Activated T-cell treated with anti-CD3 and anti-CD28 coated beads, Interleukin-2, amount 50 U/mL, for 72 hours (primary cell): ENCODE data around the gene SARDH. TPM values are rescaled to one million over a fixed set of nuclear protein-coding genes. Genes with fewer than 3 reads are reported as not detected.
A peak's percentile ranks its signal among the peaks of the same experiment; 100 is the strongest.
"Not testable (repeated sequence)": the region's sequence is repeated elsewhere in the genome, so short reads cannot be mapped to it uniquely, and the experiment has no call there.

ENCODE experiments used
- ATAC-seq, 2 donors: fragments of 150-1000 bp; cut with Tn5 transposase; replicated peaks in 1 of 2; 2 replicates each; pipeline ENCODE4 v1.10.0; 2021; ENCODE audit warnings: moderate library complexity in 2 of 2, mild to moderate bottlenecking in 1 of 2
- DNase-seq, 2 donors: peaks; one replicate each; pipeline ENCODE4 v3.0.0; 2021 to 2022; ENCODE audit warnings: mixed read lengths in 1 of 2
- H3K27ac Mint-ChIP-seq: one replicate; pipeline ENCODE4 v1.8.0; 2022; ENCODE audit warnings: mild to moderate bottlenecking, moderate library complexity, mixed read lengths
- H3K27me3 Mint-ChIP-seq: one replicate; pipeline ENCODE4 v1.8.0; 2022; ENCODE audit warnings: low read depth, mixed read lengths
- H3K36me3 Mint-ChIP-seq, 2 donors: one replicate each; pipeline ENCODE4 v1.8.0; 2022; ENCODE audit warnings: mixed read lengths in 2 of 2, mild to moderate bottlenecking in 1 of 2; ENCODE audit not compliant: insufficient read depth in 2 of 2
- H3K4me1 Mint-ChIP-seq: one replicate; pipeline ENCODE4 v1.8.0; 2022; ENCODE audit warnings: low read depth, mixed read lengths
- H3K4me3 Mint-ChIP-seq, 2 donors: one replicate each; pipeline ENCODE4 v1.8.0; 2022; ENCODE audit warnings: mild to moderate bottlenecking in 2 of 2, mixed read lengths in 2 of 2, moderate library complexity in 2 of 2
- H3K9me3 Mint-ChIP-seq, 2 donors: one replicate each; pipeline ENCODE4 v1.8.0; 2022; ENCODE audit warnings: mixed read lengths in 2 of 2
- total RNA-seq, 2 donors: library from RNA; stranded (reverse); gene quantifications; one replicate each; pipeline ENCODE4 v1.2.3, GENCODE V29; 2022

Gene SARDH
- total RNA-seq, 2 donors from 2014 or later = 1.6 to 4.7 TPM

DNA sequence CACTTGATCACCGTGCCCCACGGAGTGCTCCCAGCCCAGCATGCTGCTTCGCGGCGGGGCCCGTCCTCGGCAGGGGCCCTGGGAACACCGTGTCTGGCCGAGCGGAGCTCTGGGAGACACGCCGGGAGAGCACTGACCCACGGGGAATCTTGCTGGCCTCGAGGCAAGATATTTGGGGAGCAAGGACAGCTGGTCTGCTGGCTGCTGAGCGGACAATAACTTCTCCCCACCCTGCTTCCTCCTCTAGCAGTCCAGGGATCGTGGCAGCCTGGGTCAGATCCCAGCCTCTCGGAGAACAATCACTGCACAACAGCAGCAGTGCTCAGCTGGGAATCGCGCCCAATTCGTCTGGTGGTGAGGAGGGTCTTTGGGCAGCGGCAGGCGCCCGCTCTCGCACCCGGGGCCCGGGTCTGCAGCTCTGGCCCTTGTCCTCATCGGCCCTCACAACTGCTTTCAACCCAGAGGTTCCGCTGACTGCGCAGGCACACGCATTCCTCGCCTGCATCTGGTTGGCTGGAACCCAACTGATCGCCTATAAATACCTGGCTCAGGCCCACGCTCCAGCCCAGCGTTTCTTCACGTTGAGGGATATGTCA, 58.6 kb downstream of the SARDH start:
- H3K27ac Mint-ChIP-seq = no peak overlapping the region
- H3K4me1 Mint-ChIP-seq = peaks cover 56% of the 10 kb centered on the region

DNA sequence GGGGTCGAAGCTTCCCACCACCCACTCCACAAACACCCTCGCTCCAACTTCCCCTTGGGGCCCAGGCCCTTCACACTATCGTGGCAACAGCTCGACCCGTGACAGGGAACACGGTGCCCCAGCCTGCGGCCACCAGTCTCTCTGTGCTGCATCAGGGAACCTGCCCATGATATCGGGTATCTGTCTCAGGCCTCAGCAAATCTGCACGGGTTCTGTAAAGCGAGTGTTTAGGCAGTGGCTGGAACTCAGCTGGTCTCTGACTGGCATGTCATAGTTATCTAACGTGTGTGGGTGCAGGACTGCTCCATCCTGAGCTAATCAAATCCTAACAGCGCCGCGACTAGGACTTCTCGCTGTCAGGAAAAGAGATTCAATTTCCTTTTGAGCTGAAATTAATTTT, 59.1 kb downstream of the SARDH start:
- Mint-ChIP-seq H3K4me1 (peaks cover 56% of the 10 kb centered on the region), H3K4me3 (no peak overlapping the region), H3K27me3 (no peaks in the 10 kb centered on the region), H3K36me3 (no peaks in the 10 kb centered on the region), H3K27ac (no peak overlapping the region), H3K9me3 (no peaks in the 10 kb centered on the region)
- DNase-seq (no peak), ATAC-seq (no peak)

More for the DNA sequence above, 58.6 kb downstream of the SARDH start:
- no peaks in the 10 kb centered on the region for H3K9me3 Mint-ChIP-seq
- H3K36me3 Mint-ChIP-seq = no peaks in the 10 kb centered on the region
- ATAC-seq (no peak), DNase-seq (no peak)
- no peaks in the 10 kb centered on the region for H3K27me3 Mint-ChIP-seq
- H3K4me3 Mint-ChIP-seq = no peak overlapping the region

DNA sequence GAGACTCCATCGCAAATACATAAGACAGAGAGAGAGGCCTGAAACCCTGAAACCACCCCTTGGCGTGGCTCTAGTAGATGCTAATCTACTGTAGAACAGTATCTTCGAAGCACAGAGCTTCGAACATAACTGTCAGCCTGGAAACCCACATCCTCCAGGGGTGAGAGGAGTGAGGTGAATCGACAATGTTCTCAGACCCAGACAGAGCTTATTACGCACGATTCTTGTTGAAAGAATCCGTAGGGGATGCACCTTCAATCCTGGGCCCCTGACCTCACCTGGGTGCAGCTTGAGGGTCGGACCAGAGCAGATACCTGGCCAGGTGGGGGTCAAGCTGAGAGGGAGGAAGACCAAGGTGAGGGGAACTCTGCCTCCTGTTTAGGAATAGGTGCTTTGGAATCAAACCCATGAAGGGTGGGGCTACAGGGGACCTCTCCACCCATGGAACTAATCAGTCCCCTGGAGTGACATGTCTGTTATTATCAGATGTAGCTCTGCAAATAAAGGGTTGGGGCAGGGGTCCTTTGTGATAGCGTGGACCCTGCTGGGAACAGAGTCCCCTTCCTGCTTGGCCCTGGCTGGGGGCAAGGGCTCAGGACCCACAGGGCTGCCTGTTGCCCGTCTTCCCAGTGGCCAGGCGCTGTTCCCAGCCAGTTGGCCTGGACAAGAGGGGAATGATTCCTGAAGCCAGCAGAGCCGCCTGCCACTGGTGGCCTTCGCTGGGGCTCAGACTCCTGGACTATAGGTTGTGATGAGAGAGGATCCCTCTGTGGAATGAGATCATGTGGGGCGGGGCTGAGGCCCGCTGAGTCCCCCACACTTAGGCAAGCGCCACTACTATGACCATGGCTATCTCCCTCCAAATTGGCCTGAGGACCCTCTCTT, 60.8 kb downstream of the SARDH start:
- Mint-ChIP-seq H3K4me1 (peaks cover 46% of the 10 kb centered on the region), H3K27me3 (no peaks in the 10 kb centered on the region), H3K36me3 (no peaks in the 10 kb centered on the region), H3K9me3 (no peaks in the 10 kb centered on the region), H3K4me3 (peak overlapping the region; percentile 21 to 34), H3K27ac (peak overlapping the region; percentile 66)
- DNase-seq (peak; percentile 68 to 69), ATAC-seq (peak; percentile 99 to 100)

DNA sequence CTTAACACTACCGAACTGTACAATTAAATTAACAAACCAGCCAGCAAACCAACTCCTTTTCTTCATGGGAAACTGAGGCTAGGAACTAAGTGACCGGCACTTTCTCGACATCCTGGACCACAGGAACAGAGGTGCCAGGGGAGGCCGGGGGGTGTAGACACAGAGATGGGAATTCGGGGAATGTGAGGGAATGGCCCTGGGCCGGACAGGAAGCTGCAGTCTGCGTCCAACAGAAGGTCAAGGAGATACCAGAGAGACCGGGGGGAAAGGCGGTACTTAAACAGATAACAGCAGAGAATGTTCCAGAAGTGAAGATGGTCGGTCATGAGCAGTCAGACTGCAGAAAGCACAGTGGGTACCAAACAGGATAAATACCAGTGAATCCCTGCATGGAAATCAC, 61.7 kb downstream of the SARDH start:
- H3K4me1 Mint-ChIP-seq = peaks cover 41% of the 10 kb centered on the region
- H3K27me3 Mint-ChIP-seq = no peaks in the 10 kb centered on the region
- DNase-seq = no peak
- no peaks in the 10 kb centered on the region for H3K36me3 Mint-ChIP-seq
- no peak for ATAC-seq
- peak overlapping the region; percentile 7 to 14 for H3K4me3 Mint-ChIP-seq
- H3K9me3 Mint-ChIP-seq = no peaks in the 10 kb centered on the region
- peak overlapping the region; percentile 70 for H3K27ac Mint-ChIP-seq

DNA sequence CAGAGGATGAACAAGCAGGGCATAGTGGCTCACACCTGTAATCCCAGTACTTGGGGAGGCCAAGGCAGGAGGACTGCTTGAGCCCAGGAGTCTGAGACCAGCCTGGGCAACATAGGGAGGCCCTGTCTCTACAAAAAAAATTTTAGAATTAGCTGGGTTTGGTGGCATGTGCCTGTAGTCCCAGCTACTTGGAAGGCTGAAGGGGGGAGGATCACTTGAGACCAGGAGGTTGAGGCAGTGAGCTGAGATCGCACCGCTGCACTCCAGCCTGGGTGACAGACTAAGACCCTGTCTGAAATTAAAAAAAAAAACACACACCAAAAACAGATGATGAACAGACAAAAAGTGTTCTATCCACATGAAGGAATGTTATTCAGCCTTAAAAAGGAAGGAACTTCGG, 62.4 kb downstream of the SARDH start:
- H3K4me1 Mint-ChIP-seq = peaks cover 41% of the 10 kb centered on the region
- not testable (repeated sequence) for ATAC-seq, H3K9me3 Mint-ChIP-seq, H3K36me3 Mint-ChIP-seq, H3K27ac Mint-ChIP-seq, DNase-seq, H3K27me3 Mint-ChIP-seq, H3K4me3 Mint-ChIP-seq

DNA sequence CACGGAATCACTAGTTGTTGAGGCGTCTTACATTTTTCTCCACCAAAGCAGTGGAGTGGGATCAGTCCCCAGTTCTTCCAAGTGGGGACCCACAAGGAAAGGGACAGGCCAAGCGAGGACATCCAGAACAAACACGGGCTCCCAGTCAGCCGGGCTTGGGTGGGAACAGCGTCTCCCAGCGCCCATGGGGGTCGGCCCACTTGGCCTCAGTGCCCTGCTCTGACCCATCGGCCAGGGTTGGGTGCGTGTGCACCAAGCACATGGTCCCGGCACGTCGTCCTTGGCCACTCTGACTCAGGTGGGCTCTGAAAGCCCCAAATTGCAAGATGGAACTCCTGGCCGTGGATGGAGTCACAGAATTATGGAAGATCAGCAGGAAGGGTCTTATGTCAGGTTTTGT, 64.1 kb downstream of the SARDH start:
- H3K9me3 Mint-ChIP-seq = no peaks in the 10 kb centered on the region
- DNase-seq = no peak

DNA sequence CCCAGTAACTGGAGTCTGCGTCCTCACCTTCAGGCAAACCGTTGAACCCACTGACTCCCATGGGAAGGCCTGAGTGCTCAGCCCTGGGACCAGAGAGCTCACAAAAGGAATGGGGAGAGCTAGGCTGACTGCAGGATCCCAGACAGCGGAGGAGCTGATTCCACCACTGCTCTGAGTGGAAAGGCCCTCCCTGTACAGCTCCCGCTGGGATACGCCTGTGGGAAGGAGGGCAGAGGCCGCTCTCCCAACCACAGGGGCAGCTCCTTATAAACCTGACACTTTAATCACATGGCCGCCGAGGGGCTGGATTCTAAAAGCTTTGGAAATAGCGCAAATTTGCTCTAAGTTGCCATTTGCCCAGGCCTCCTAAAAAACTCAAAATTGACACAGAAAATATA, 64.9 kb downstream of the SARDH start:
- Mint-ChIP-seq H3K36me3 (no peaks in the 10 kb centered on the region), H3K27ac (no peak overlapping the region), H3K9me3 (no peaks in the 10 kb centered on the region), H3K4me3 (no peak overlapping the region), H3K4me1 (peaks cover 32% of the 10 kb centered on the region), H3K27me3 (no peaks in the 10 kb centered on the region)
- no peak for ATAC-seq
- no peak for DNase-seq

More for the DNA sequence above, 64.1 kb downstream of the SARDH start:
- no peaks in the 10 kb centered on the region for H3K36me3 Mint-ChIP-seq
- no peak for ATAC-seq
- no peaks in the 10 kb centered on the region for H3K27me3 Mint-ChIP-seq
- no peak overlapping the region for H3K4me3 Mint-ChIP-seq
- H3K4me1 Mint-ChIP-seq = peaks cover 41% of the 10 kb centered on the region
- no peak overlapping the region for H3K27ac Mint-ChIP-seq

DNA sequence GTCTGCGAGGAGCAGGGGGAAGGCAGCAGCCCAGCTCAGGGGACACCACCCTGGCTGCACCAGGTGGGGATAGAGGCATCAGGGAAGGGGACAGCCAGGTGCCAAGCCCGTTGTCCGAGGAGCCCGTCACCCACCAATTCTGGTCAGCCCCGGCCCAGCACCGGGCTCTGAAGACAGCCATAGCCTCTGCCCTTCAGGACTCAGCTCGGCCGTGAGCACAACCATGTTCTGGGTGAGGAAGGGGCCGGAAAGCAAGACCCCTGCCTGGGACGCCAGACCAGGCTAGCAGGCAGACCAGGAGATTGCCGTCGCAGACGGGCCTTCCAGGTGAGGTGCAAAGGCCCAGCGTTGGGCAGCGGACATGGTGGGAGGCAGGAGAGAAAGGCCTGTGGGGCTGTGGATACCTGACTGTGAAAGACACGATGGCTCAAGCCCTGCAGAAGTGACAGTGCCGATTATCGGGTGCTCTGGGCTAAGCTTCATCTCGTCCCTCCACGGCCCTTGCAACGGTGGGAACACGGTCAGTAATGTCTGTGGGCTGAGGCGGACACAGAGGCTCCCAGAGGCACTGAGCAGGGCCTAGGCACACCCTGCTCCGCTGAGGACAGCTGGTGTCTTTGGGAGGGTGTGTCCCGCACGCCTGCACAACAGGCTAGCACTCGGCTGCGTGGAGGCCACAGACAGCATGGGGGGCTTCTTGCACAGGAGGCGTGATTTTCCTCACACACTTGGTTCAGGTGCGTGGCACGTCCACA, 65.5 kb downstream of the SARDH start:
- Mint-ChIP-seq H3K4me3 (no peak overlapping the region), H3K36me3 (no peaks in the 10 kb centered on the region), H3K27me3 (no peaks in the 10 kb centered on the region), H3K4me1 (peaks cover 32% of the 10 kb centered on the region), H3K27ac (no peak overlapping the region), H3K9me3 (no peaks in the 10 kb centered on the region)
- DNase-seq (no peak), ATAC-seq (no peak)

DNA sequence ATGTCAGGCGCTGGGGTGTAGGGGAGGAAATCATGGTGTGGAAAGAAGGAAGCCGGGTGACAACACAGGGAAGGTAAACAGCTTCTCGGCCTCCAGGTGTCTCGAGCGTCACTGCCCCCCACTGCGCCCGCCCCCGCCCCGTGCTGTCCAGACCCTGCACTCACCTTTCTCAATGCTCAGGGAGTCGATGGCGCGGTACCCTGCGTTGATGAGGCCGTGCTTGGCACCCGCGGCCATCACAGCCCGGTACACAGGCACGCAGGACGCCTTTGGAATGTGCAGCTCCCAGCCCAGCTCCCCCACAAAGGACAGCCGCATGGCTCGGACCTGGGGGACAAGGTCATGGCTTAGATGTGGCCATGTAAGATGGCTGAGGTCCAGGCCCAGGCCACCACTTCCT, 66.8 kb downstream of the SARDH start:
- Mint-ChIP-seq H3K4me1 (peaks cover 19% of the 10 kb centered on the region), H3K27me3 (no peaks in the 10 kb centered on the region), H3K36me3 (no peaks in the 10 kb centered on the region), H3K4me3 (no peak overlapping the region), H3K27ac (no peak overlapping the region), H3K9me3 (no peaks in the 10 kb centered on the region)
- ATAC-seq (no peak), DNase-seq (no peak)

DNA sequence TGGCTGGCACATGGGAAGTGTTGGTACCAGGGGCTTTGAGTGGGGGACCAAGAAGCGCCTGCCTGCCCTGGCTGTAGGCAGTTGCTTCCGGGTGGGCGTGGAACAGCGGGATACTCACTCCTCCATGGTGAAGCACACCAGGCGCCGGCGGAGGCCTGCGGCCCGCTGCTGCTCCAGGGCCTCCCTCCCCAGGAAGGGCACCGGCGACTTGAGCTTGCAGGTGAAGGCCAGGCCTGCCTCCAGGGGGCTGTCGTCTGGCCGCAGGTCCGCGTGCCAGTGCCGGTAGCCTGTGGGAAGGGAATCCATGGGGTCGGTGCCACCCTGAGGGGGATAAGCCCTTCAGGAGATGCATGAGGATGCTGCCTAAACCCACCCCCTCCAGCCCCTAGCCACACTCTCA, 67.7 kb downstream of the SARDH start:
- peaks cover 10% of the 10 kb centered on the region for H3K4me1 Mint-ChIP-seq
- H3K9me3 Mint-ChIP-seq = no peaks in the 10 kb centered on the region
- no peak overlapping the region for H3K27ac Mint-ChIP-seq
- no peak overlapping the region for H3K4me3 Mint-ChIP-seq
- DNase-seq = no peak
- no peaks in the 10 kb centered on the region for H3K27me3 Mint-ChIP-seq
- H3K36me3 Mint-ChIP-seq = no peaks in the 10 kb centered on the region
- no peak for ATAC-seq

DNA sequence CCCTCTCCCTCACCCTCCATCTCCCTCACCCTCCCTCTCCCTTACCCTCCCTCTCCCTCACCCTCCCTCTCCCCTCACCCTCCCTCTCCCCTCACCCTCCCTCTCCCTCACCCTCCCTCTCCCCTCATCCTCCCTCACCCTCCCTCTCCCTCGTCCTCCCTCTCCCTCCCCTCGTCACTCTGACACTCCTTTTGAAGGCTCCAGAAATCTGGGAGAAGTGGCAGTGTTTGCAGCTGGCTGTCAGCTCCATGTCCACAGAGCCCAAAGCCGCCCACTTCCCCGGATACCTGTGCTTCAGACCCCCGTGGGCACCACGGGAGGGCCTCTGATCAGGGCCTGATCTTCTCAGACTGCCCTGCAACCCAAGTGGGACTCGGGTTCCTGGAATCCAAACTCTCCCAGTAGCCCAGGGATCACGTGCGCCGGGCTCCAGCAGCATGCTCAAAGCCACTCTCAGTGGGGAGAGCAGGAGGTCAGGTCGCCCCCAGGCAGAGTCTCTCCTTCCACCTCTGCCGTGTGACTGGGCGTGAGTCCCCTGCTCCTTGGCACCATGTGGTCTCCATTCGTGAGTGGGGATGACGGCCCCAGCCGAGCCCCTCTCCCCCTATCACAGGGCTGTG, 68.9 kb downstream of the SARDH start:
- Mint-ChIP-seq H3K36me3 (no peaks in the 10 kb centered on the region), H3K9me3 (no peaks in the 10 kb centered on the region), H3K4me1 (peaks cover 2% of the 10 kb centered on the region), H3K4me3 (no peak overlapping the region), H3K27ac (no peak overlapping the region), H3K27me3 (no peaks in the 10 kb centered on the region)
- no peak for ATAC-seq
- DNase-seq = no peak

DNA sequence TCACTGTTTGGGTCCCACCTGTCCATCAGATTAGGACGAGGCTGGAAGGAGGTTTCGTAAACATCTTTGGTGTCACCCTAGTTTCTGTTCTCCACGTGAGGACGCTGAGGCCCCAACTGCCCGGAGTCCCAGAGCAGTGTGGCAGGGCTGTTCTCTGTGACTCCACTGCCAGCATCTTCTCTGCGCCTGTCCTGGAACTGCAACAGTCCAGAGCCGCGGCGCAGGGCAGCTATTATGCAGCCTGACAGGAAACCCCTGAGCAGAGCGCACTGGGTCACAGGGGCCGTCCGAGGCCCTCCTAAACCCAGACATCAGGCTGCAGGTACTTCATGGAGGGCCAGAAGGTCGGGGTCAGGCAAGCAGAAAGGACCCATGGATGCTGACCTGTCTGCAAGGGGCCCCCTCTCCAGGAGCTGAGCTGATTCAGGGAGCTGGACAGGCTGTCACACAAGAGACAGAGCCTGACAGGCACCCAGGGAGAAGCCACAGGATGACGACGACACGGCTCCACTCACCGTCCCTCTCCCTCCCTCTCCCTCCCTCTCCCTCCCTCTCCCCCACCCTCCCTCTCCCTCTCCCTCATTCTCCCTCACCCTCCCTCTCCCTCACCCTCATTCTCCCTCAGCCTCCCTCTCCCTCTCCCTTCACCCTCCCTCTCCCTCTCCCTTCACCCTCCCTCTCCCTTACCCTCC, 70.2 kb downstream of the SARDH start:
- no peaks in the 10 kb centered on the region for H3K4me1 Mint-ChIP-seq
- H3K27ac Mint-ChIP-seq = no peak overlapping the region
- no peaks in the 10 kb centered on the region for H3K27me3 Mint-ChIP-seq
- no peak overlapping the region for H3K4me3 Mint-ChIP-seq
- no peaks in the 10 kb centered on the region for H3K9me3 Mint-ChIP-seq
- H3K36me3 Mint-ChIP-seq = no peaks in the 10 kb centered on the region
- ATAC-seq (no peak), DNase-seq (no peak)
